ENCODE results near the gene TTC4. TPM values are rescaled to one million over a fixed set of nuclear protein-coding genes. Genes with fewer than 3 reads are reported as not detected.

The TTC4 gene
- polyA plus RNA-seq, 1 donor from 2014 or later = 22.5 TPM

DNA sequence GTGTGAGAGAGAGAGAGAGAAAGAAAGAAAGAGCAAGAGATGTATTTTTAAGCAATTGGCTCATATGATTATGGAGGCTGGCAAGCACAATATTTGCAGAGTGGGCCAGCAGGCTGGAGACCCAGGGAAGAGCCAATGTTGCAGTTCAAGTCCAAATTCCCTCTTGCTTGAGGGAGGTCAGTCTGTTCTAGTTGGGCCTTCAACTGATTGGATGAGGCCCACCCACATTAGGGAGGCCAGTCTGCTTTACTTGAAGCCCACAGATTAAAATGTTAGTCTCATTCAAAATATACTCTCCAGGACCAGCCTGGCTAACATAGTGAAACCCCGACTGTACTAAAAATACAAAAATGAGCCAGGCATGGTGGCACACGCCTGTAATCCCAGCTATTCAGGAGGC is 57.3 kb downstream of the TTC4 start:
- Histone ChIP-seq H4K20me1 (ENCODE audit: insufficient read depth) (no peaks in the 10 kb centered on the region), H3K36me3 (ENCODE audit: insufficient read depth, low read length) (no peaks in the 10 kb centered on the region), H3K9me3 (ENCODE audit: low read length) (no peaks in the 10 kb centered on the region), H3K79me2 (replicated peaks; ENCODE audit: insufficient read depth, low read length) (no peaks in the 10 kb centered on the region), H3K4me2 (ENCODE audit: low read length) (no peak overlapping the region), H3K27me3 (ENCODE audit: insufficient read depth, low read depth, low read length) (no peaks in the 10 kb centered on the region), H3F3A (ENCODE audit: insufficient read depth, low read length, poor library complexity, severe bottlenecking) (no peaks in the 10 kb centered on the region), H2AFZ (ENCODE audit: low read depth, low read length) (no peak overlapping the region), H3K27ac (ENCODE audit: low read length) (no peak overlapping the region), H3K4me3 (ENCODE audit: low read length) (no peak overlapping the region), H3K9me2 (ENCODE audit: insufficient read depth, low read length) (no peaks in the 10 kb centered on the region), H3K9ac (ENCODE audit: low read length) (no peak overlapping the region)
- no peak for TF ChIP-seq EP300 (conservative IDR thresholded peaks at IDR 0.05; ENCODE audit: poor library complexity, severe bottlenecking)
- no peak for TF ChIP-seq CTCF (IDR thresholded peaks at IDR 0.05; ENCODE audit: poor library complexity, severe bottlenecking)
- TF ChIP-seq, protein P1, sequence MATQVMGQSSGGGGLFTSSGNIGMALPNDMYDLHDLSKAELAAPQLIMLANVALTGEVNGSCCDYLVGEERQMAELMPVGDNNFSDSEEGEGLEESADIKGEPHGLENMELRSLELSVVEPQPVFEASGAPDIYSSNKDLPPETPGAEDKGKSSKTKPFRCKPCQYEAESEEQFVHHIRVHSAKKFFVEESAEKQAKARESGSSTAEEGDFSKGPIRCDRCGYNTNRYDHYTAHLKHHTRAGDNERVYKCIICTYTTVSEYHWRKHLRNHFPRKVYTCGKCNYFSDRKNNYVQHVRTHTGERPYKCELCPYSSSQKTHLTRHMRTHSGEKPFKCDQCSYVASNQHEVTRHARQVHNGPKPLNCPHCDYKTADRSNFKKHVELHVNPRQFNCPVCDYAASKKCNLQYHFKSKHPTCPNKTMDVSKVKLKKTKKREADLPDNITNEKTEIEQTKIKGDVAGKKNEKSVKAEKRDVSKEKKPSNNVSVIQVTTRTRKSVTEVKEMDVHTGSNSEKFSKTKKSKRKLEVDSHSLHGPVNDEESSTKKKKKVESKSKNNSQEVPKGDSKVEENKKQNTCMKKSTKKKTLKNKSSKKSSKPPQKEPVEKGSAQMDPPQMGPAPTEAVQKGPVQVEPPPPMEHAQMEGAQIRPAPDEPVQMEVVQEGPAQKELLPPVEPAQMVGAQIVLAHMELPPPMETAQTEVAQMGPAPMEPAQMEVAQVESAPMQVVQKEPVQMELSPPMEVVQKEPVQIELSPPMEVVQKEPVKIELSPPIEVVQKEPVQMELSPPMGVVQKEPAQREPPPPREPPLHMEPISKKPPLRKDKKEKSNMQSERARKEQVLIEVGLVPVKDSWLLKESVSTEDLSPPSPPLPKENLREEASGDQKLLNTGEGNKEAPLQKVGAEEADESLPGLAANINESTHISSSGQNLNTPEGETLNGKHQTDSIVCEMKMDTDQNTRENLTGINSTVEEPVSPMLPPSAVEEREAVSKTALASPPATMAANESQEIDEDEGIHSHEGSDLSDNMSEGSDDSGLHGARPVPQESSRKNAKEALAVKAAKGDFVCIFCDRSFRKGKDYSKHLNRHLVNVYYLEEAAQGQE (IDR thresholded peaks at IDR 0.05; ENCODE audit: borderline replicate concordance) = no peak
- TF ChIP-seq POLR2AphosphoS5 (IDR thresholded peaks at IDR 0.05) = no peak
- TF ChIP-seq EZH2 (IDR thresholded peaks at IDR 0.05; ENCODE audit: borderline replicate concordance, insufficient read depth, low read length, poor library complexity, severe bottlenecking) = no peak
- no peak for TF ChIP-seq MXI1 (conservative IDR thresholded peaks at IDR 0.05; ENCODE audit: poor library complexity, severe bottlenecking)
- no peak for TF ChIP-seq SMC3 (conservative IDR thresholded peaks at IDR 0.05; ENCODE audit: poor library complexity)
- no peak for TF ChIP-seq TAF1 (IDR thresholded peaks at IDR 0.05; ENCODE audit: low read depth)
- TF ChIP-seq RAD21 (conservative IDR thresholded peaks at IDR 0.05) = no peak

GRCh38 chr1:54774820-54775498 is 59.3 kb downstream of the TTC4 start:
- no peak overlapping the region for H3K4me2 ChIP-seq (ENCODE audit: low read length)
- H3K9ac ChIP-seq (ENCODE audit: low read length) = no peak overlapping the region
- no peak overlapping the region for H2AFZ ChIP-seq (ENCODE audit: low read depth, low read length)

More at GRCh38 chr1:54774820-54775498, 59.3 kb downstream of the TTC4 start:
- H3K9me3 ChIP-seq (ENCODE audit: low read length) = no peaks in the 10 kb centered on the region
- no peaks in the 10 kb centered on the region for H3K9me2 ChIP-seq (ENCODE audit: insufficient read depth, low read length)
- no peaks in the 10 kb centered on the region for H3K27me3 ChIP-seq (ENCODE audit: insufficient read depth, low read depth, low read length)
- H3K27ac ChIP-seq (ENCODE audit: low read length) = no peak overlapping the region
- TF ChIP-seq MXI1 (conservative IDR thresholded peaks at IDR 0.05; ENCODE audit: poor library complexity, severe bottlenecking) = no peak
- TF ChIP-seq SMC3 (conservative IDR thresholded peaks at IDR 0.05; ENCODE audit: poor library complexity) = no peak
- no peak for TF ChIP-seq TAF1 (IDR thresholded peaks at IDR 0.05; ENCODE audit: low read depth)
- TF ChIP-seq POLR2AphosphoS5 (IDR thresholded peaks at IDR 0.05) = no peak
- TF ChIP-seq CTCF (IDR thresholded peaks at IDR 0.05; ENCODE audit: poor library complexity, severe bottlenecking) = no peak
- TF ChIP-seq EZH2 (IDR thresholded peaks at IDR 0.05; ENCODE audit: borderline replicate concordance, insufficient read depth, low read length, poor library complexity, severe bottlenecking) = no peak
- TF ChIP-seq RAD21 (conservative IDR thresholded peaks at IDR 0.05) = no peak
- TF ChIP-seq, protein P1 (IDR thresholded peaks at IDR 0.05; ENCODE audit: borderline replicate concordance) = no peak
- no peak for TF ChIP-seq EP300 (conservative IDR thresholded peaks at IDR 0.05; ENCODE audit: poor library complexity, severe bottlenecking)
- no peaks in the 10 kb centered on the region for H3K36me3 ChIP-seq (ENCODE audit: insufficient read depth, low read length)
- no peaks in the 10 kb centered on the region for H4K20me1 ChIP-seq (ENCODE audit: insufficient read depth)
- no peaks in the 10 kb centered on the region for H3F3A ChIP-seq (ENCODE audit: insufficient read depth, low read length, poor library complexity, severe bottlenecking)
- H3K4me3 ChIP-seq (ENCODE audit: low read length) = no peak overlapping the region
- no peaks in the 10 kb centered on the region for H3K79me2 ChIP-seq (replicated peaks; ENCODE audit: insufficient read depth, low read length)
